K562 (cell line): ENCODE data around the gene COG7. TPM values are rescaled to one million over a fixed set of nuclear protein-coding genes. Genes with fewer than 3 reads are reported as not detected.

Source experiments
- ATAC-seq: fragments of 200-7000 bp; cut with Tn5 transposase; 3 replicates; pipeline ENCODE4 v1.9.1; 2020; ENCODE audit warnings: moderate library complexity
- BruUV-seq: library from RNA; stranded (reverse); fragments of 400-500 nt; replicated peaks from 2 replicates; lab custom pipeline; 2021; lab: Mats Ljungman, UMichigan
- CTCF ChIA-PET: fragments of 300-600 bp; formaldehyde crosslinking; extraction: SDS; loops from one replicate; lab custom pipeline; 2021; ENCODE audit warnings: low intra/inter-chr PET ratio; lab: Yijun Ruan, JAX
- POLR2A ChIA-PET: fragments of 300-600, 350-650 bp; sonication (Branson Sonifier 250); formaldehyde crosslinking; extraction: SDS; loops from one replicate; lab custom pipeline; 2021; ENCODE audit warnings: antibody characterized with exemption, inconsistent platforms; lab: Yijun Ruan, JAX
- DNase-seq, 4 experiments: peaks; one replicate each; pipeline versions ENCODE4 v3.0.0 to v3.0.0-alpha.2; 2011 to 2018; ENCODE audit warnings: low spot score in 3 of 4, mixed read lengths in 3 of 4; ENCODE audit errors: extremely low read depth in 1 of 4
- FAIRE-seq: peaks from 2 replicates; lab custom pipeline; 2011; peaks lifted over from hg19 to GRCh38; lab: Jason Lieb, UNC
- H2AFZ ChIP-seq: 2 replicates; pipeline ENCODE4 v1.6.0; 2011; ENCODE audit warnings: low read depth, low read length, control low read depth, inconsistent platforms
- H3K27ac ChIP-seq: fragments of 200-600 bp; 3 replicates; pipeline ENCODE4 v1.8.0; 2011; ENCODE audit warnings: low read depth, mild to moderate bottlenecking, control low read depth, inconsistent platforms, low read length, moderate library complexity, mixed read lengths; ENCODE audit errors: extremely low read depth
- H3K27me3 ChIP-seq, 2 experiments: fragments of 300-600 bp in 1 of 2; 2 replicates in 1 of 2; 3 replicates in 1 of 2; pipeline versions ENCODE4 v1.6.0 to v1.8.0; 2011; ENCODE audit warnings: inconsistent platforms in 2 of 2, low read length in 2 of 2, mild to moderate bottlenecking in 1 of 2, mixed read lengths in 1 of 2, moderate library complexity in 1 of 2; ENCODE audit not compliant: control insufficient read depth in 2 of 2, insufficient read depth in 2 of 2
- H3K36me3 ChIP-seq: fragments of 300-600 bp; 3 replicates; pipeline ENCODE4 v1.8.0; 2011; ENCODE audit warnings: mild to moderate bottlenecking, low read length, inconsistent platforms; ENCODE audit not compliant: control insufficient read depth, insufficient read depth
- H3K4me1 ChIP-seq, 2 experiments: fragments of 200-600 bp in 1 of 2; replicated peaks in 1 of 2; 2 replicates in 1 of 2; 3 replicates in 1 of 2; pipeline versions ENCODE4 v1.5.1 to v1.8.0; 2011; ENCODE audit warnings: inconsistent platforms in 2 of 2, low read length in 2 of 2, mild to moderate bottlenecking in 1 of 2, mixed read lengths in 1 of 2, moderate library complexity in 1 of 2; ENCODE audit not compliant: control insufficient read depth in 2 of 2, insufficient read depth in 2 of 2
- H3K4me2 ChIP-seq: 2 replicates; pipeline ENCODE4 v1.6.1; 2011; ENCODE audit warnings: low read length, control low read depth, inconsistent platforms, mixed read lengths; ENCODE audit not compliant: insufficient read depth
- H3K4me3 ChIP-seq: fragments of 200-600 bp; sonication (generic), shearing (Covaris generic); 2 replicates; pipeline ENCODE4 v1.5.1; 2016; ENCODE audit warnings: control low read depth, inconsistent platforms
- H3K79me2 ChIP-seq: fragments of 200-600 bp; 3 replicates; pipeline ENCODE4 v1.8.0; 2011; ENCODE audit warnings: low read length, inconsistent platforms; ENCODE audit not compliant: control insufficient read depth, insufficient read depth
- H3K9ac ChIP-seq, 2 experiments: 2 replicates each; pipeline versions ENCODE4 v1.6.0 to v1.6.1; 2011; ENCODE audit warnings: low read depth in 2 of 2, low read length in 2 of 2, control low read depth in 1 of 2, inconsistent platforms in 1 of 2, mild to moderate bottlenecking in 1 of 2, mixed read lengths in 1 of 2; ENCODE audit not compliant: insufficient read depth in 1 of 2
- H3K9me1 ChIP-seq: one replicate; pipeline ENCODE4 v1.6.0; 2011; ENCODE audit warnings: inconsistent platforms, mild to moderate bottlenecking, low read length, moderate library complexity; ENCODE audit not compliant: control insufficient read depth, insufficient read depth
- H3K9me3 ChIP-seq: replicated peaks from 2 replicates; pipeline ENCODE4 v1.5.1; 2011; ENCODE audit warnings: low read depth, low read length, inconsistent platforms; ENCODE audit not compliant: control insufficient read depth, insufficient read depth
- H4K20me1 ChIP-seq: replicated peaks from 2 replicates; pipeline ENCODE4 v1.6.1; 2011; ENCODE audit warnings: low read length, inconsistent platforms, mixed read lengths; ENCODE audit not compliant: control insufficient read depth, insufficient read depth
- ATF7 ChIP-seq: fragments of 450-650 bp; IDR thresholded peaks from 2 replicates; pipeline ENCODE4 v1.7.1; 2014; ENCODE audit warnings: mild to moderate bottlenecking, moderate library complexity
- CBFA2T2 ChIP-seq: fragments of 450-650 bp; conservative IDR thresholded peaks from 2 replicates; pipeline ENCODE4 v1.6.1; 2017; ENCODE audit warnings: mild to moderate bottlenecking
- HDAC8 ChIP-seq: fragments of 450-650 bp; IDR thresholded peaks from 2 replicates; pipeline ENCODE4 v1.6.1; 2016; ENCODE audit warnings: mild to moderate bottlenecking, missing genetic modification characterization, moderate library complexity, missing compliant biosample characterization
- L3MBTL2 ChIP-seq: fragments of 450-650 bp; IDR thresholded peaks from 2 replicates; pipeline ENCODE4 v1.6.1; 2016; ENCODE audit warnings: mild to moderate bottlenecking, moderate library complexity
- NFE2 ChIP-seq: IDR thresholded peaks from 2 replicates; pipeline ENCODE4 v1.6.1; 2014; ENCODE audit warnings: antibody characterized with exemption, low read depth
- RAD51 ChIP-seq: fragments of 450-650 bp; IDR thresholded peaks from 2 replicates; pipeline ENCODE4 v1.7.1; 2016; ENCODE audit warnings: low read depth, mild to moderate bottlenecking, borderline replicate concordance
- RBM25 ChIP-seq: fragments of 200-400 bp; formaldehyde crosslinking; IDR thresholded peaks from 2 replicates; pipeline ENCODE4 v1.6.1; 2018; ENCODE audit warnings: low read length, low read depth, moderate library complexity; ENCODE audit not compliant: severe bottlenecking
- ZNF75A ChIP-seq: fragments of 450-650 bp; formaldehyde crosslinking; IDR thresholded peaks from 2 replicates; pipeline ENCODE4 v1.4.0; 2020; ENCODE audit warnings: mild to moderate bottlenecking
- in situ Hi-C: fragments of 300-500 bp; cut with MboI; formaldehyde crosslinking; loops from 4 replicates; pipeline ENCODE4 v1.15.0; 2018; ENCODE audit warnings: inconsistent platforms, mixed read lengths
- intact Hi-C: fragments of 100-400 bp; cut with micrococcal nuclease; formaldehyde crosslinking; loops from 2 replicates; pipeline ENCODE4 v1.14.2; 2022
- polyA plus RNA-seq, 8 experiments: library from polyadenylated mRNA; depleted of rRNA in 4 of 8; stranded (reverse) in 5 of 8; unstranded in 3 of 8; fragments of >200 nt; fragmentation: Nextera tagmentation in 2 of 8; fragmentation: Illumina TruSeq in 1 of 8; extraction: Ambion mirVana in 2 of 8; extraction: Trizol in 1 of 8; gene quantifications; 2 replicates each; pipeline versions ENCODE4 v1.2.1 to v1.2.3, GENCODE V29; 2011 to 2014; ENCODE audit warnings: inconsistent platforms in 1 of 8, missing spikeins in 1 of 8
- total RNA-seq, 7 experiments: library from RNA; depleted of rRNA in 6 of 7; stranded (reverse); fragments of >200 nt in 6 of 7; fragmentation: Illumina TruSeq in 2 of 7; extraction: Trizol in 2 of 7; gene quantifications; 2 replicates each; pipeline versions ENCODE4 v1.2.1 to v1.2.3, GENCODE V29; 2011 to 2021; ENCODE audit warnings: low replicate concordance in 1 of 7
- TF ChIP-seq, protein P1 (sequence below): sonication (generic); formaldehyde crosslinking; IDR thresholded peaks from 2 replicates; pipeline ENCODE4 v1.9.0; 2022; ENCODE audit warnings: mild to moderate bottlenecking, missing genetic modification reagents
- TF ChIP-seq, protein P2 (sequence below): fragments of 450-650 bp; IDR thresholded peaks from 2 replicates; pipeline ENCODE4 v1.6.1; 2016; ENCODE audit warnings: mild to moderate bottlenecking, moderate library complexity

COG7 gene
- total and polyA plus RNA-seq, 9 of the 15 experiments (the other 6 are each of a cell fraction or from before 2014, with no cell fraction given) = 3.8 to 17.6 (median 13.4) TPM

DNA sequence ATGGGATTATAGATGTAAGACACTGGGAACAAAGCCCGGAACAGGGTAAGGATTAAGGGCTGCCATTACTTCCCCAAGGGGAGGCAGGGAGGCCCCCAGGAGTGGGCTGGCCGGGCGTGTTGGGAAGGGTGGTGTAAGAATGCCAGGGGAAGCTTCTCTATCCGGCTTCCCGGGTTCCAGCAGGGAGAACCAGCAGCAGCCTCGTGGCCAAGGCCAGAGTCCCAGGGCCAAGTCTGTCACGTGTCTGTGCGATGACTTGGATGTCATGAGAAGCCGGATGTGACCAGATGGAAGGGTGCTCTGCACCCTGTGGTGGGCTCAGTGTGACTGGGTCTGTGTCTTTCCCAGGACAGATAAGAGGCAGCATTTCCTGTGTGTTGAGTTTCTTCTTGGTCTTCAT is 98.7 kb downstream of the COG7 start (continued):
- TF ChIP-seq RAD51 (peak; percentile 51; the same call in 1 of the 2 replicates), ZNF75A (no peak), NFE2 (peak; percentile 14; the same call in 1 of the 2 replicates)

DNA sequence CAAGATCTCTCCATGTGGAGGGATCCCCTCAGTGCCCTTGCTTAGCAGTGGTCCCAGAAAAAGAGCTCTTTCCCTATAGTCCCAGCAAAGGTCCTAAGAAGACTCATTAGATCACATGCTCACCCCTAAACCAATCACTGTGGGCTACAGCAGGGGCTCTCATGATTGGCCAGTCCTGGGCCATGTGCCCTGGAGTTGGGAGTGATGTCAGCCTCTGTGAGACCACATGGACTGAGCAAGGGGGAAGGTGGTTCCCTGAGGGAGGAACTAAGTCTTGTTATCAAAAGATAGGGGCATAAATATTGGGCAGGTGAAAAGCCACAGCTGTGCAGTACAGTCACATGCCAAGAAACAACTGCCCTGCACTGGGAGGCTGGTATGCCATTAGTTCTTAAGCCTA is 99.5 kb downstream of the COG7 start:
- POLR2A ChIA-PET = interaction anchor here (0.7 kb wide), 1 partner anchor 1439 kb away, joined by 3 read pairs; no protein-coding TSS in a partner anchor
- no TSS peak for BruUV-seq
- peak overlapping the region; percentile 53; the same call in 1 of the 2 replicates for H2AFZ ChIP-seq
- TF ChIP-seq, protein P1, sequence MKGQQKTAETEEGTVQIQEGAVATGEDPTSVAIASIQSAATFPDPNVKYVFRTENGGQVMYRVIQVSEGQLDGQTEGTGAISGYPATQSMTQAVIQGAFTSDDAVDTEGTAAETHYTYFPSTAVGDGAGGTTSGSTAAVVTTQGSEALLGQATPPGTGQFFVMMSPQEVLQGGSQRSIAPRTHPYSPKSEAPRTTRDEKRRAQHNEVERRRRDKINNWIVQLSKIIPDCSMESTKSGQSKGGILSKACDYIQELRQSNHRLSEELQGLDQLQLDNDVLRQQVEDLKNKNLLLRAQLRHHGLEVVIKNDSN (CRISPR knock-in tag) = peak; percentile 91
- TF ChIP-seq HDAC8 (tag) (no peak), ATF7 (peak; percentile 28; the same call in 1 of the 2 replicates), L3MBTL2 (peak; percentile 60; the same call in 1 of the 2 replicates), CBFA2T2 (peak; percentile 23; the same call in 1 of the 2 replicates), RBM25 (peak; percentile 16)
- TF ChIP-seq, protein P2, sequence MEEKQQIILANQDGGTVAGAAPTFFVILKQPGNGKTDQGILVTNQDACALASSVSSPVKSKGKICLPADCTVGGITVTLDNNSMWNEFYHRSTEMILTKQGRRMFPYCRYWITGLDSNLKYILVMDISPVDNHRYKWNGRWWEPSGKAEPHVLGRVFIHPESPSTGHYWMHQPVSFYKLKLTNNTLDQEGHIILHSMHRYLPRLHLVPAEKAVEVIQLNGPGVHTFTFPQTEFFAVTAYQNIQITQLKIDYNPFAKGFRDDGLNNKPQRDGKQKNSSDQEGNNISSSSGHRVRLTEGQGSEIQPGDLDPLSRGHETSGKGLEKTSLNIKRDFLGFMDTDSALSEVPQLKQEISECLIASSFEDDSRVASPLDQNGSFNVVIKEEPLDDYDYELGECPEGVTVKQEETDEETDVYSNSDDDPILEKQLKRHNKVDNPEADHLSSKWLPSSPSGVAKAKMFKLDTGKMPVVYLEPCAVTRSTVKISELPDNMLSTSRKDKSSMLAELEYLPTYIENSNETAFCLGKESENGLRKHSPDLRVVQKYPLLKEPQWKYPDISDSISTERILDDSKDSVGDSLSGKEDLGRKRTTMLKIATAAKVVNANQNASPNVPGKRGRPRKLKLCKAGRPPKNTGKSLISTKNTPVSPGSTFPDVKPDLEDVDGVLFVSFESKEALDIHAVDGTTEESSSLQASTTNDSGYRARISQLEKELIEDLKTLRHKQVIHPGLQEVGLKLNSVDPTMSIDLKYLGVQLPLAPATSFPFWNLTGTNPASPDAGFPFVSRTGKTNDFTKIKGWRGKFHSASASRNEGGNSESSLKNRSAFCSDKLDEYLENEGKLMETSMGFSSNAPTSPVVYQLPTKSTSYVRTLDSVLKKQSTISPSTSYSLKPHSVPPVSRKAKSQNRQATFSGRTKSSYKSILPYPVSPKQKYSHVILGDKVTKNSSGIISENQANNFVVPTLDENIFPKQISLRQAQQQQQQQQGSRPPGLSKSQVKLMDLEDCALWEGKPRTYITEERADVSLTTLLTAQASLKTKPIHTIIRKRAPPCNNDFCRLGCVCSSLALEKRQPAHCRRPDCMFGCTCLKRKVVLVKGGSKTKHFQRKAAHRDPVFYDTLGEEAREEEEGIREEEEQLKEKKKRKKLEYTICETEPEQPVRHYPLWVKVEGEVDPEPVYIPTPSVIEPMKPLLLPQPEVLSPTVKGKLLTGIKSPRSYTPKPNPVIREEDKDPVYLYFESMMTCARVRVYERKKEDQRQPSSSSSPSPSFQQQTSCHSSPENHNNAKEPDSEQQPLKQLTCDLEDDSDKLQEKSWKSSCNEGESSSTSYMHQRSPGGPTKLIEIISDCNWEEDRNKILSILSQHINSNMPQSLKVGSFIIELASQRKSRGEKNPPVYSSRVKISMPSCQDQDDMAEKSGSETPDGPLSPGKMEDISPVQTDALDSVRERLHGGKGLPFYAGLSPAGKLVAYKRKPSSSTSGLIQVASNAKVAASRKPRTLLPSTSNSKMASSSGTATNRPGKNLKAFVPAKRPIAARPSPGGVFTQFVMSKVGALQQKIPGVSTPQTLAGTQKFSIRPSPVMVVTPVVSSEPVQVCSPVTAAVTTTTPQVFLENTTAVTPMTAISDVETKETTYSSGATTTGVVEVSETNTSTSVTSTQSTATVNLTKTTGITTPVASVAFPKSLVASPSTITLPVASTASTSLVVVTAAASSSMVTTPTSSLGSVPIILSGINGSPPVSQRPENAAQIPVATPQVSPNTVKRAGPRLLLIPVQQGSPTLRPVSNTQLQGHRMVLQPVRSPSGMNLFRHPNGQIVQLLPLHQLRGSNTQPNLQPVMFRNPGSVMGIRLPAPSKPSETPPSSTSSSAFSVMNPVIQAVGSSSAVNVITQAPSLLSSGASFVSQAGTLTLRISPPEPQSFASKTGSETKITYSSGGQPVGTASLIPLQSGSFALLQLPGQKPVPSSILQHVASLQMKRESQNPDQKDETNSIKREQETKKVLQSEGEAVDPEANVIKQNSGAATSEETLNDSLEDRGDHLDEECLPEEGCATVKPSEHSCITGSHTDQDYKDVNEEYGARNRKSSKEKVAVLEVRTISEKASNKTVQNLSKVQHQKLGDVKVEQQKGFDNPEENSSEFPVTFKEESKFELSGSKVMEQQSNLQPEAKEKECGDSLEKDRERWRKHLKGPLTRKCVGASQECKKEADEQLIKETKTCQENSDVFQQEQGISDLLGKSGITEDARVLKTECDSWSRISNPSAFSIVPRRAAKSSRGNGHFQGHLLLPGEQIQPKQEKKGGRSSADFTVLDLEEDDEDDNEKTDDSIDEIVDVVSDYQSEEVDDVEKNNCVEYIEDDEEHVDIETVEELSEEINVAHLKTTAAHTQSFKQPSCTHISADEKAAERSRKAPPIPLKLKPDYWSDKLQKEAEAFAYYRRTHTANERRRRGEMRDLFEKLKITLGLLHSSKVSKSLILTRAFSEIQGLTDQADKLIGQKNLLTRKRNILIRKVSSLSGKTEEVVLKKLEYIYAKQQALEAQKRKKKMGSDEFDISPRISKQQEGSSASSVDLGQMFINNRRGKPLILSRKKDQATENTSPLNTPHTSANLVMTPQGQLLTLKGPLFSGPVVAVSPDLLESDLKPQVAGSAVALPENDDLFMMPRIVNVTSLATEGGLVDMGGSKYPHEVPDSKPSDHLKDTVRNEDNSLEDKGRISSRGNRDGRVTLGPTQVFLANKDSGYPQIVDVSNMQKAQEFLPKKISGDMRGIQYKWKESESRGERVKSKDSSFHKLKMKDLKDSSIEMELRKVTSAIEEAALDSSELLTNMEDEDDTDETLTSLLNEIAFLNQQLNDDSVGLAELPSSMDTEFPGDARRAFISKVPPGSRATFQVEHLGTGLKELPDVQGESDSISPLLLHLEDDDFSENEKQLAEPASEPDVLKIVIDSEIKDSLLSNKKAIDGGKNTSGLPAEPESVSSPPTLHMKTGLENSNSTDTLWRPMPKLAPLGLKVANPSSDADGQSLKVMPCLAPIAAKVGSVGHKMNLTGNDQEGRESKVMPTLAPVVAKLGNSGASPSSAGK = peak; percentile 61

More for the DNA sequence above, 99.5 kb downstream of the COG7 start:
- Histone ChIP-seq H3K9me1 (no peaks in the 10 kb centered on the region), H3K79me2 (no peaks in the 10 kb centered on the region), H3K4me1 (peaks cover 0 to 2% of the 10 kb centered on the region in 2 experiments; a peak in 1 of 5 replicates), H3K4me3 (no peak overlapping the region), H3K9me3 (no peaks in the 10 kb centered on the region), H3K36me3 (no peaks in the 10 kb centered on the region), H3K27me3 (peaks cover 13 to 45% of the 10 kb centered on the region in 2 experiments; a peak in 4 of 5 replicates), H3K9ac (no peak overlapping the region), H3K4me2 (no peak overlapping the region), H4K20me1 (peaks cover 7% of the 10 kb centered on the region), H3K27ac (no peak overlapping the region)
- ATAC-seq = peak; percentile 85
- in situ Hi-C loops = no loop called here
- CTCF ChIA-PET = no interaction called here
- intact Hi-C loops = no loop called here
- DNase-seq = peak in 2 of 4 experiments; percentile 29 to 42
- FAIRE-seq = no peak
